ENCODE results near the gene IFITM1. TPM values are rescaled to one million over a fixed set of nuclear protein-coding genes. Genes with fewer than 3 reads are reported as not detected.

The IFITM1 gene
- total and polyA plus RNA-seq, 2 of the 13 experiments (the other 11 are each of a cell fraction or from before 2014, with no cell fraction given) = 0.38 to 11.1 TPM

- Histone ChIP-seq H3K9me3 (ENCODE audit: low read length) (no peaks in the 10 kb centered on the region), H4K20me1 (ENCODE audit: insufficient read depth, low read length) (no peaks in the 10 kb centered on the region), H3K27me3 (ENCODE audit: control insufficient read depth in 1 of 2, insufficient read depth in 2 of 2, low read length in 2 of 2) (peaks cover 5 to 17% of the 10 kb centered on the region in 2 experiments; a peak in 4 of 5 replicates), H3K4me1 (ENCODE audit: insufficient read depth, low read length) (peaks cover 21% of the 10 kb centered on the region), H3K79me2 (ENCODE audit: insufficient read depth, low read length) (no peaks in the 10 kb centered on the region), H3K4me2 (ENCODE audit: low read depth, low read length) (no peak overlapping the region), H3K36me3 (replicated peaks in 1 of 2; ENCODE audit: control insufficient read depth in 1 of 2, insufficient read depth in 2 of 2, low read length in 2 of 2) (0 out of 5 replicates have a peak, but pooled peaks cover 0 to 2% of the 10 kb centered on the region in 2 experiments), H3K27ac (ENCODE audit: extremely low read length, insufficient read depth, low read length) (no peak overlapping the region), H2AFZ (ENCODE audit: low read length) (no peak overlapping the region), H3K4me3 (replicated peaks in 1 of 3; ENCODE audit: insufficient read depth in 1 of 3, low read depth in 2 of 3, low read length in 3 of 3) (no peak overlapping the region), H3K9ac (ENCODE audit: insufficient read depth, low read depth, low read length) (no peak overlapping the region)
- FAIRE-seq = no peak
- CTCF ChIA-PET (ENCODE audit: low intra/inter-chr PET ratio, low total read pairs) = no interaction called here
- no peak for TF ChIP-seq ZNF234 (CRISPR knock-in tag; conservative IDR thresholded peaks at IDR 0.05)
- no peak for TF ChIP-seq ELF1 (CRISPR knock-in tag; IDR thresholded peaks at IDR 0.05)
- no peak for TF ChIP-seq YEATS4 (CRISPR knock-in tag; IDR thresholded peaks at IDR 0.05; ENCODE audit: borderline replicate concordance)
- no peak for TF ChIP-seq ZNF644 (CRISPR knock-in tag; IDR thresholded peaks at IDR 0.05; ENCODE audit: low read depth)
- no peak for TF ChIP-seq PRPF4 (IDR thresholded peaks at IDR 0.05; ENCODE audit: low read depth, low read length, poor library complexity, severe bottlenecking)
- no peak for TF ChIP-seq HMGXB4 (CRISPR knock-in tag; IDR thresholded peaks at IDR 0.05; ENCODE audit: borderline replicate concordance in 1 of 2, low read depth in 1 of 2)
- 95% methylated on average over 32 of the region's 44 CpGs for WGBS (ENCODE audit: low lambda C conversion rate)
- intact Hi-C loops (cut with micrococcal nuclease; ENCODE audit: unreplicated experiment) (no loop called here), in situ Hi-C loops (cut with HindIII; ENCODE audit: extremely low pct_ligation_motif_present, low pct_unique_long_range_greater_than_20kb) (no loop called here)
- no TSS peak for BruUV-seq (replicated peaks)
- DNase-seq (ENCODE audit: low spot score) = no peak
- no peak for ATAC-seq
- POLR2A ChIA-PET = no interaction called here
These were observed 22.3 kb upstream of the IFITM1 start for GRCh38 chr11:291281-292210.
